HG02763 (cell line): Measurements from ENCODE around the gene HOXA2.

ENCODE experiments used
- ATAC-seq: cut with Tn5 transposase; IDR thresholded peaks from one replicate; pipeline ENCODE4 v1.9.1; 2021; ENCODE audit warnings: mild to moderate bottlenecking, moderate library complexity; ENCODE audit not compliant: unreplicated experiment

Gene HOXA2

DNA sequence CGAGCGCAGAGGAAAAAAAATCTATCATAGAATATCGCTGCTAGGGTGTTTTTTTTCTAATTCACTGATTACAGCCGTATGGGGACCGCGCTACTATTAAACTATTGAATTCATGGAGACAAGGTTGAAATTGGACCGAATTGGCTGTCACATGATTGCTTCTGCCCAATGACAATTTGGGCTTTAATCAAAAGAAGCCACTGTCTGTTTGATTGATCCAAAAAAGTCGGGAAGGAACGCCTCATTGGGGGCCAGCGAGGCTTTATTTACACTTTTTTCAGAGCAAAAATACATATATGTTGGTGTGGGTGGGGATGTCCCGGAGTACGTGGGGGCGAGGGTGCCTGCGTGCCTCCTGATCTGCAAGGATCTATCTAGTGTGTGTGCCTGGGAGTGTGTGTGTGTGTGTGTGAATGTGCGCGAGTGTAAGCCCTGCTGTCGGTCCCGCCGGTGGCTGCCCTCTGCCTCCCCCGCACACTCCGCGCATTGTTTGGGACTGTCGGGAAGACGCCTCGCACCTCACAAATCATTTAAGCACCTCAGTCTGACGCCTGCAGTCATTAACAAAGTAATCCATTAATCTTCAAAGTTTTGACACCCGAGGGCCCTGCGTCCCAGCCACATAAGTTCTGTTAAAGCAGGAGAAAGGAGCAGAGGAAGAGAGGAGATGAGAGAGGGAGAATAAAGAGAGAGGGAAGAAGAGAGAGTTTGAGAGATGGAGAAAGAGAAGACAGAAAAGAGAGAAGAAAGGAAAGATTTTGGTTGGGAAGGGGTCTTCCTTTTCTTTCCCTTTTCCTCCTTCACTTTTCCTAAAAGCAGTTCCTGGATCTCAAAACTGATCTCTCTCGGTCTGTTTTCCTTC lies at the start of gene HOXA2:
TSS of gene HOXA2 (minus strand) at position 103 of the 862 bp plus-strand sequence. CDS start 183 bp downstream, outside the sequence.
- ATAC-seq: no peak

GRCh38 chr7:27151341-27151930 lies 49.0 kb upstream of the HOXA2 start:
- no peak for ATAC-seq

GRCh38 chr7:27150568-27151340 lies 48.3 kb upstream of the HOXA2 start:
- ATAC-seq: peak; percentile 78

GRCh38 chr7:27149842-27150567 lies 47.5 kb upstream of the HOXA2 start:
- ATAC-seq: no peak

GRCh38 chr7:27148756-27149641 lies 46.5 kb upstream of the HOXA2 start:
- no peak for ATAC-seq

DNA sequence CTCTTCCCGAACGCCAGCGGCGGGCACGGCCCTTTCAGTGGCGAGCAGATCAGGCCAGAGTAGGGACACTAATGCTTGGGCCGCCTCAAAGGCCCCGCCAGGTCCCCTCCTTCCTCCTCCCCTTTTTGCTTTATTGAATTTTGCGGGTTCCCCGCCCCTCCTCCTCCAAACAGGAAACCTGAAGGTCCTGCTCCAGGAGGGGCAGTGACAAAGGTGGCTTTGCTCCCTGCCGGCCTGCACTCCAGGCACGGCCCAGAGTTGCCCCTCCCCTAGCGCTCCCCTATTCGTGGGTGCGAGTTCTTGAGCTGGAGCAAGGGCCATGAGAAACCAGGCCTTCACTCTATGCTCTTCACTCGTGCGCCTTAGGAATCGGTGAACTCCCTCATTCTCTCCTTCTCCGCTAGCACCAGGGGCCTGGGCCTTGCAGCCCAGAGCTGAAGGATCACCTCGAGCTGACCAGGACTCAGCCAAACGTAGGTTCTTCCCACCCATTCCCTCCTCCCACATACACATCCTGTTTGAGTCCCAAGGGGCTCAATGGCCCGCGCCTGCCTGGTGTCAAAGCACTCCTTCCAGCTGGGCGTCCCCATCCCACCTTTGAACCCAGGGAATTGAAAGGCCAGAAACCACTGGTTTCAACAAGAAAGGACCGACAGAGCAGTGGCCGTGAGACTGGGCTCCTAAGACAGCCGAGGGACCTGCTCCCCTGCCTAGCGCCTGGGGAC lies 45.7 kb upstream of the HOXA2 start:
- ATAC-seq: no peak

DNA sequence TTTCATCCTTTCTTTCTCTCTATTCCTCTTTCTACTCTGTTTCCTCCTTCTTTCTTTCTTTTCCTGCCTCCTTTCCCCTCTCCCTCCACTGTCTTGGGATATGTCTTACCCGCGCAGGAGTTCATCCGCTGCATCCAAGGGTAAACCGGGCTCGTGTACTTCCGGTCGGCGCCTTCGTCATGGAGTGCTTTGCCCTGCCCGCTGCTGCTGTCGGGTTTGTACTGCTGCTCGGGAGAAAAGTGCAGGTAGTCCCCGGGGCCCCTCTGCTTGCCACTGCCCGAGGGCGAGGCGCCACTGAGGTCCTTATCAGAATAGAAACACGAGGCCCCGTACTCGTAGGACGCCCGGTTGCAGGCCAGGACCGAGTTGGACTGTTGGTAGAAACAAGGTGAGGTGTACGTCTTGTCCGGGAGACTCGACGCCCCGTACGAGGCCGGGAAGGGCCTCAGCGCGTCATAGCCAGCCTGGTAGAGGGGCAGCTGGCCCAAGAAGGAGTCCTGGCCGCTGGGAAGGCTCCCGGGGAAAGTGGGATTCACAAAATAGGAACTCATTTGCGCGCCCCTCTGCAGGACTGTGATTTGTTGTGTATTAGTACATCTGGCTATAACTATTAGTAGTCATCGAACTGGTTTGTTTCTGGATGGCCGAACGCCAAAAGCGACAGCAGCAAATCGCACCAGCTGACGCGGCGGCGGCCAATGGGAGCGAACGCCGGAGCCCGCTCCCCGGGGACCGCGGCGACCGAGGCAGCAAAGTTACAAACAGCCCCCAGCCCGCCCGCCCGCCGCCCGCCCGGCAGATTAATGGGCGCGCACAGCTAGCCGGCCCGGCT lies 44.9 kb upstream of the HOXA2 start, which contains the start of gene HOXA6:
TSS of gene HOXA6 (minus strand) at position 576 of the 832 bp plus-strand sequence. CDS start at position 551, 25 bp downstream.
- no peak for ATAC-seq

- no peak for ATAC-seq
Observed at GRCh38 chr7:27146491-27147198, 44.2 kb upstream of the HOXA2 start.

- ATAC-seq: no peak
Observed at GRCh38 chr7:27145914-27146412, 43.5 kb upstream of the HOXA2 start.

GRCh38 chr7:27145165-27145913 lies 42.9 kb upstream of the HOXA2 start:
- no peak for ATAC-seq

DNA sequence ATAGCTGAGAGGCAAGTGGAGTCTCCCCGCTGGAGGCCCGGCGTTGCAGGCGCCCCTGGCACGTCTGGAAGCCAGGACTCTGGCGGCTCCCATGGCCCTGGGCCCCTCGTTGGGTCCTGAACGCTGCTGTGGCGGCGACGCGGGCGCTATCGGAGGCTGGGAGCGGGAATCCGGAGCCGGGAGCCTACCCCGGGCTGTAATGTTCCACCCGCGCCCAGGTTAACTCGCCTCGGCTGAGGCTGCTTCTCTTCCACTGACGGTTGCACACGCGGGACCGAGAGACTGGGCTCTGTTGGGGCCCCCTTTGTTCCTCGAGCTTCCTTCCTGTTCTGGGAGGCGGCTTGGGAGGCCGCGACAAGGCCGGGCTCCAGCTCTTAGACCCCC lies 42.3 kb upstream of the HOXA2 start:
- ATAC-seq: no peak

DNA sequence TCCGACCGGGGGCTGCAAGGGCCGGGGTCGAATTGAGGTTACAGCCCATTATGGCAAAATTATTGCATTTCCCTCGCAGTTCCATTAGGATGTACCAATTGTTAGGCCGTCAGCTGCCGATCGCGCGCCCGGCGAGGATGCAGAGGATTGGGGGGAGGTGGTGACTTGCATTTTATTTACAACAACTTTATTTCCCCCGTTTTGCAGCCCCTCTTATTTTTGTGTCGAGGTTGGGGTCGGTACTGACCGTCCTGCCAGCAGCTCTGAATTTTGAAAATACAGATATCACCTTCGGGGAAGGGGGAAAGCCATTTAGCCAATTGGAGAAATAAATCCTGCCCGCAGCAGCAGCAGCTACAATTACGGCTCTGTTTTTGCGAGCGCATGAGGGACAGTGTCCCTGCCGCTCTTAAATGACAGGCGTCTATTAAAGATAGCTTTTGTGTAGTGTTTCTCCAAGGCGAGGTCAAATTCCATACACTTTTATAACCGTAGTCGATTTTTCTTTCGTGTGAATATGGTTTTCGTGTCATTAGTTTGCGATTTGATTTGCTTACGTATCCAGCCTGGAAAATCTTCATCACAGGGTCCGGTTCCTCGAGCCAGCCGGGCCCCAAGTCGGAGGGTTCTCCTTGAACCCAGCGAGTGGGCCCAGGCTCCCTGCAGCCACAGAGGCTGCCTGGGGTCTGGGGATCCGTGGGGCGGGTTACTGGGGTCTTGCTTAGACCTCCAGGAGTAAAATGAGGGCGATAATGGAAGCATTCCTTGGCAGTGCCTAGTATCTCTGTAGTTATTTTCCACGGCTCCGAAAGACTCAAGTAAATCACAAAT lies 41.7 kb upstream of the HOXA2 start:
- ATAC-seq: no peak

DNA sequence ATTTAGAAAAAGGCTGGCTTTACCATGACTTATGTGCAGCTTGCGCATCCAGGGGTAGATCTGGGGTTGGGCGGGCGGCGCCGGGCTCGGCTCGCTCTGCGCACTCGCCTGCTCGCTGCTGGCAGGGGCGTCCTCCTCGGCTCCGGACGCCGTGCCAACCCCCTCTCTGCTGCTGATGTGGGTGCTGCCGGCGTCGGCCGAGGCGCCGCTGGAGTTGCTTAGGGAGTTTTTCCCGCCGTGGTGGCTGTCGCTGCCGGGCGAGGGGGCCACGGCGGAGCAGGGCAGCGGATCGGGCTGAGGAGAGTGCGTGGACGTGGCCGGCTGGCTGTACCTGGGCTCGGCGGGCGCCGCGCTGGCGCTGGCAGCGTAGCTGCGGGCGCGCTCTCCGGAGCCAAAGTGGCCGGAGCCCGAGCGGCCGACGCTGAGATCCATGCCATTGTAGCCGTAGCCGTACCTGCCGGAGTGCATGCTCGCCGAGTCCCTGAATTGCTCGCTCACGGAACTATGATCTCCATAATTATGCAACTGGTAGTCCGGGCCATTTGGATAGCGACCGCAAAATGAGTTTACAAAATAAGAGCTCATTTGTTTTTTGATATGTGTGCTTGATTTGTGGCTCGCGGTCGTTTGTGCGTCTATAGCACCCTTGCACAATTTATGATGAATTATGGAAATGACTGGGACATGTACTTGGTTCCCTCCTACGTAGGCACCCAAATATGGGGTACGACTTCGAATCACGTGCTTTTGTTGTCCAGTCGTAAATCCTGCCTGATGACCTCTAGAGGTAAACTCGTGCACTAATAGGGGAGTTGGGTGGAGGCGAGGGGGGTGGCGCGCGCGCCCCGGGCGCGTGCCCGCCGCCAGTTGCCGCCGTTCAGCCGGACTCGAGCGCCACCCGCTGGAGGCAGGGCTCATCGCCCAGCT lies 40.8 kb upstream of the HOXA2 start, which contains the start of gene HOXA5:
TSS of gene HOXA5 (minus strand) at position 659 of the 927 bp plus-strand sequence. CDS start at position 585, 74 bp downstream.
- no peak for ATAC-seq

DNA sequence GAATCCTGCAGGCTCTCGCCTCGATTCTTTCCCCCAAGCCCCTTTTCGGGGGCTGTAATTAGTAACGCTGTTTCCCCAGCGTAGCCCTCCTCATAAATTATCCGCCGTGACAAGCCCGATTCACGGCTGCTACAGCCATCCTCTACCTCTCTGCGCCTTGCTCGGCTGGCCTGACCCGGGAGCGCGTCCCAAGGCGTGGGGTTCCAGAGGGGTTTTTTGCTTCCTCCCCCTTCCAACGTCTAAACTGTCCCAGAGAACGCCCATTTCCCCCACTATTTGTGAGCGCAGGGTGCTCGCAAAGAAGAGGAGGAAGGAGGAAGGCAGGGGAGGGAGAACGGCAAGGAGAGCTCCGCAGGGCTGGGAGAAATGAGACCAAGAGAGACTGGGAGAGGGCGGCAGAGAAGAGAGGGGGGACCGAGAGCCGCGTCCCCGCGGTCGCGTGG lies 40.1 kb upstream of the HOXA2 start:
- ATAC-seq: no peak
